Measurements from ENCODE around the gene PSRC1. TPM values are rescaled to one million over a fixed set of nuclear protein-coding genes. Genes with fewer than 3 reads are reported as not detected.

PSRC1 gene
- total and polyA plus RNA-seq, 2 of the 8 experiments (the other 6 are each of a cell fraction or from before 2014, with no cell fraction given): 56.1 to 67.3 TPM

- TF ChIP-seq CHD7 (IDR thresholded peaks at IDR 0.05; ENCODE audit: insufficient replicate concordance, low read length): no peak
Measured at GRCh38 chr1:109295712-109296415, 12.9 kb upstream of the PSRC1 start (continued).
